MM.1S (cell line): ENCODE measurements around the gene CDH4.

Experiments used
- DNase-seq: peaks from one replicate; pipeline ENCODE4 v3.0.0-alpha.2; 2015
- H2AFZ ChIP-seq: fragments of 300-600 bp; sonication (generic); 2 replicates; pipeline ENCODE4 v1.6.0; 2016; ENCODE audit warnings: antibody characterized with exemption, low read length
- H3F3A ChIP-seq: fragments of 300-600 bp; sonication (generic); 2 replicates; pipeline ENCODE4 v1.6.1; 2016; ENCODE audit warnings: mild to moderate bottlenecking, antibody characterized with exemption, low read length, moderate library complexity, mixed read lengths; ENCODE audit not compliant: insufficient read depth
- H3K27ac ChIP-seq: fragments of 300-600 bp; sonication (generic); 2 replicates; pipeline ENCODE4 v1.5.1; 2016; ENCODE audit warnings: mild to moderate bottlenecking, low read length
- H3K27me3 ChIP-seq: fragments of 300-600 bp; sonication (generic); replicated peaks from 2 replicates; pipeline ENCODE4 v1.6.0; 2016; ENCODE audit warnings: low read length; ENCODE audit not compliant: insufficient read depth
- H3K36me3 ChIP-seq: fragments of 300-600 bp; sonication (generic); replicated peaks from 2 replicates; pipeline ENCODE4 v1.6.1; 2016; ENCODE audit warnings: mild to moderate bottlenecking, low read length, mixed read lengths; ENCODE audit not compliant: insufficient read depth
- H3K4me1 ChIP-seq: fragments of 300-600 bp; sonication (generic); 2 replicates; pipeline ENCODE4 v1.6.1; 2016; ENCODE audit warnings: low read length, mixed read lengths
- H3K4me2 ChIP-seq: fragments of 300-600 bp; sonication (generic); 2 replicates; pipeline ENCODE4 v1.6.0; 2016; ENCODE audit warnings: low read depth, low read length
- H3K4me3 ChIP-seq: fragments of 300-600 bp; sonication (generic); 2 replicates; pipeline ENCODE4 v1.5.1; 2016; ENCODE audit warnings: low read length, mixed read lengths
- H3K79me2 ChIP-seq: fragments of 300-600 bp; sonication (generic); 2 replicates; pipeline ENCODE4 v1.6.1; 2016; ENCODE audit warnings: mixed run types, low read length, mixed read lengths
- H3K9ac ChIP-seq: fragments of 300-600 bp; sonication (generic); 2 replicates; pipeline ENCODE4 v1.6.1; 2016; ENCODE audit warnings: low read length, mixed read lengths
- H3K9me2 ChIP-seq: fragments of 300-600 bp; sonication (generic); replicated peaks from 2 replicates; pipeline ENCODE4 v1.6.1; 2016; ENCODE audit warnings: mild to moderate bottlenecking, low read length, mixed read lengths; ENCODE audit not compliant: insufficient read depth
- H3K9me3 ChIP-seq: fragments of 300-600 bp; sonication (generic); replicated peaks from 2 replicates; pipeline ENCODE4 v1.6.1; 2016; ENCODE audit warnings: mild to moderate bottlenecking, low read length, mixed read lengths; ENCODE audit not compliant: insufficient read depth
- H4K20me1 ChIP-seq: fragments of 300-600 bp; sonication (generic); 2 replicates; pipeline ENCODE4 v1.6.1; 2016; ENCODE audit warnings: mild to moderate bottlenecking, low read length, moderate library complexity, mixed read lengths; ENCODE audit not compliant: insufficient read depth
- EZH2 ChIP-seq: fragments of 300-600 bp; sonication (generic); optimal IDR thresholded peaks from 2 replicates; pipeline ENCODE3; 2017; ENCODE audit warnings: low read depth, mild to moderate bottlenecking, antibody characterized with exemption, low read length, mixed read lengths
- EZH2phosphoT487 ChIP-seq: fragments of 300-600 bp; sonication (generic); IDR thresholded peaks from 2 replicates; pipeline ENCODE4 v1.6.1; 2018; ENCODE audit warnings: antibody characterized with exemption, low read length
- TF ChIP-seq, protein P1 (sequence below): fragments of 300-600 bp; sonication (generic); IDR thresholded peaks from 2 replicates; pipeline ENCODE4 v1.5.1; 2016; ENCODE audit warnings: antibody characterized with exemption, low read length, mixed read lengths

The CDH4 gene

DNA sequence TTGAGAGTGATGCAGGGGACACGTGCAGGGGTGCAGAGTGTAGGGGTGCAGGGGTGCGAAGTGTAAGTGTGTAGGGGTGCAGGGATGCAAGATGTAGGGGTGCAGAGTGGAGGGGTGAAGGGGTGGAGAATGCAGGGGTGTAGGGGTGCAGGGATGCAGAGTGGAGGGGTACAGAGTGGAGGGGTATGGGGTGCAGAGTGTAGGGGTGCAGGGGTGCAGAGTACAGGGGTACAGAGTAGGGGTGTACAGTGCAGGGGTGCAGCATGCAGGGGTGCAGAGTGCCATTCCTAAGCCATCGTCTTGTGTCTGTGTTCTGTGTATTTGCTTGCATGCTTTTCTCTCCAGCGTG, 468.3 kb downstream of the CDH4 start:
- Histone ChIP-seq H3F3A (no peaks in the 10 kb centered on the region), H3K4me1 (no peaks in the 10 kb centered on the region), H3K9me3 (no peaks in the 10 kb centered on the region), H4K20me1 (no peaks in the 10 kb centered on the region), H3K79me2 (no peaks in the 10 kb centered on the region), H3K27ac (no peak overlapping the region), H3K36me3 (no peaks in the 10 kb centered on the region), H3K9me2 (no peaks in the 10 kb centered on the region), H3K27me3 (peaks cover 74% of the 10 kb centered on the region), H3K9ac (no peak overlapping the region), H3K4me3 (0 out of 2 replicates have a peak overlapping the region, but pooled peaks have one; percentile 11), H2AFZ (no peak overlapping the region), H3K4me2 (no peak overlapping the region)
- TF ChIP-seq, protein P1, sequence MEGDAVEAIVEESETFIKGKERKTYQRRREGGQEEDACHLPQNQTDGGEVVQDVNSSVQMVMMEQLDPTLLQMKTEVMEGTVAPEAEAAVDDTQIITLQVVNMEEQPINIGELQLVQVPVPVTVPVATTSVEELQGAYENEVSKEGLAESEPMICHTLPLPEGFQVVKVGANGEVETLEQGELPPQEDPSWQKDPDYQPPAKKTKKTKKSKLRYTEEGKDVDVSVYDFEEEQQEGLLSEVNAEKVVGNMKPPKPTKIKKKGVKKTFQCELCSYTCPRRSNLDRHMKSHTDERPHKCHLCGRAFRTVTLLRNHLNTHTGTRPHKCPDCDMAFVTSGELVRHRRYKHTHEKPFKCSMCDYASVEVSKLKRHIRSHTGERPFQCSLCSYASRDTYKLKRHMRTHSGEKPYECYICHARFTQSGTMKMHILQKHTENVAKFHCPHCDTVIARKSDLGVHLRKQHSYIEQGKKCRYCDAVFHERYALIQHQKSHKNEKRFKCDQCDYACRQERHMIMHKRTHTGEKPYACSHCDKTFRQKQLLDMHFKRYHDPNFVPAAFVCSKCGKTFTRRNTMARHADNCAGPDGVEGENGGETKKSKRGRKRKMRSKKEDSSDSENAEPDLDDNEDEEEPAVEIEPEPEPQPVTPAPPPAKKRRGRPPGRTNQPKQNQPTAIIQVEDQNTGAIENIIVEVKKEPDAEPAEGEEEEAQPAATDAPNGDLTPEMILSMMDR, result no peak
- TF ChIP-seq EZH2 (no peak), EZH2phosphoT487 (no peak)
- no peak for DNase-seq

DNA sequence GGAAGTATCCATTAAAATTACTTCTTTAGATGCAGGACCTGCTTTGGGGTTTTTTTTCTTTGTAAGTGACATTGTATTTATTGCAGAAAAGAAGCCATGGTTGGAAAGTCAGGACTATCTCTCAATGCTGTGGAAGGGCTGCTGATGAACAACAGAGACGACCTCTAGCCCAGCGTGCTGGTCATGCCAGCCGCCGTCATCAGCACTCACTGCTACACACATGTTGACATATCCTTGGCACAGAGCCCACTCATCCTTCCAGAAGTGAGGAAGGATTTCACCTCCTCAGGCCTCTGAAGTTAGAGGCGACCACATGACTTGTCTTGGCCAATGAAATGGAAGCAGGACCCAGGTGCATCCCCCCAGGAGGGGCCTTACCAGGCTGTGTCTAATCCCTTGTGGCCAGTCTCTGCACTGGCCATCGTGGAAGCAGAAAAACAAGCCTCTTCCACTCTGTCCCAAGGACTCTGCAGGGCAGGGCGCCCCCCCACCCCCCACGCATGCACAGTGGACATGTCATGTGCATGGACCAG, 470.2 kb downstream of the CDH4 start:
- Histone ChIP-seq H3K4me2 (no peak overlapping the region), H3K36me3 (no peaks in the 10 kb centered on the region), H3K4me3 (no peak overlapping the region), H3K9ac (no peak overlapping the region), H3K79me2 (no peaks in the 10 kb centered on the region), H4K20me1 (no peaks in the 10 kb centered on the region), H3F3A (no peaks in the 10 kb centered on the region), H3K4me1 (no peaks in the 10 kb centered on the region), H2AFZ (no peak overlapping the region), H3K9me3 (no peaks in the 10 kb centered on the region), H3K27me3 (peaks cover 62% of the 10 kb centered on the region), H3K27ac (no peak overlapping the region), H3K9me2 (no peaks in the 10 kb centered on the region)
- TF ChIP-seq EZH2phosphoT487 (no peak), EZH2 (no peak)
- TF ChIP-seq, protein P1, result no peak
- no peak for DNase-seq

DNA sequence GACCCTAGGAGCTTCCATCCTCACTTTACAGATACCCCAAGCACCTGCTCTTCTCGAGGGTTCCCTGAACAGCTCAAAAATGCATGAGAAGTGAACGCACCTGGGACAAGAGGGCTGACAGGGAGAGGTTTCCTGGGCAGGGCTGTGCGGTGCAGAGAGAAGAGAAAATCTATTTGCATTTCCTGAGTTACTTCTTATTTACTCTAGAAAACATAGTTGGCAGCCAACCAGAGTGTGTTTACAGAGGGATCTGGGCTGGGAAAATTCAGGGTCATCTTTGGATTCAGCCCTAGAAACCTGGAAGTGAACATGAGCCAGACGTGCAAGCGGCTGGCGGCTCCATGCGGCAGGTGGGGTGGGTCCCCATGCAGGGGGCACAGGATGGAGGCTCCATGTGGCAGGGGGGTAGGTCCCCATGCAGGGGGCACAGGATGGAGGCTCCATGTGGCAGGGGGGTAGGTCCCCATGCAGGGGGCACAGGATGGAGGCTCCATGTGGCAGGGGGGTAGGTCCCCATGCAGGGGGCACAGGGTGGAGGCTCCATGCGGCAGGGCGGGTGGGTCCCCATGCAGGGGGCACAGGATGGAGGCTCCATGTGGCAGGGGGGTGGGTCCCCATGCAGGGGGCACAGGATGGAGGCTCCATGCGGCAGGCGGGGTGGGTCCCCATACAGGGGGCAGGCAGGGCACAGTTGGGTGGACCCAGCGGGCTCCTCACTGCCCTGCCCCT, 471.6 kb downstream of the CDH4 start:
- no peak overlapping the region for H2AFZ ChIP-seq
- no peaks in the 10 kb centered on the region for H3F3A ChIP-seq
- H3K9me3 ChIP-seq, result no peaks in the 10 kb centered on the region
- TF ChIP-seq EZH2 (no peak), EZH2phosphoT487 (no peak)
- TF ChIP-seq, protein P1, result no peak
- no peaks in the 10 kb centered on the region for H3K4me1 ChIP-seq
- no peaks in the 10 kb centered on the region for H3K36me3 ChIP-seq
- no peak for DNase-seq
- no peak overlapping the region for H3K4me3 ChIP-seq
- H3K27ac ChIP-seq, result no peak overlapping the region
- no peaks in the 10 kb centered on the region for H3K9me2 ChIP-seq
- H3K79me2 ChIP-seq, result no peaks in the 10 kb centered on the region
- no peaks in the 10 kb centered on the region for H4K20me1 ChIP-seq
- peaks cover 58% of the 10 kb centered on the region for H3K27me3 ChIP-seq
- H3K4me2 ChIP-seq, result no peak overlapping the region
- no peak overlapping the region for H3K9ac ChIP-seq
